Fibroblast of lung (primary cell): ENCODE data around the gene ZNF423. TPM values are rescaled to one million over a fixed set of nuclear protein-coding genes. Genes with fewer than 3 reads are reported as not detected.

Experiments used
- DNase-seq, 2 donors: peaks; one replicate each; pipeline versions ENCODE4 v3.0.0 to v3.0.0-alpha.2; 2010; ENCODE audit warnings: low read depth in 2 of 2
- H2AFZ ChIP-seq: 2 replicates; pipeline ENCODE4 v1.5.1; 2012; ENCODE audit warnings: low read length, control low read depth, inconsistent platforms
- H3K27ac ChIP-seq: 2 replicates; pipeline ENCODE4 v1.5.1; 2011; ENCODE audit warnings: low read length, control low read depth; ENCODE audit not compliant: insufficient read depth
- H3K27me3 ChIP-seq: 2 replicates; pipeline ENCODE4 v1.5.1; 2011; ENCODE audit warnings: mild to moderate bottlenecking, low read length; ENCODE audit not compliant: control insufficient read depth, insufficient read depth
- H3K36me3 ChIP-seq: 2 replicates; pipeline ENCODE4 v1.5.1; 2011; ENCODE audit warnings: low read length; ENCODE audit not compliant: control insufficient read depth, insufficient read depth
- H3K4me1 ChIP-seq: 2 replicates; pipeline ENCODE4 v1.5.1; 2011; ENCODE audit warnings: low read length; ENCODE audit not compliant: control insufficient read depth, insufficient read depth; ENCODE audit errors: extremely low read depth
- H3K4me2 ChIP-seq: 2 replicates; pipeline ENCODE4 v1.5.1; 2011; ENCODE audit warnings: low read length, control low read depth; ENCODE audit not compliant: insufficient read depth; ENCODE audit errors: extremely low read depth
- H3K4me3 ChIP-seq, 4 experiments: fragments of 200-600 bp in 1 of 4; sonication (generic) in 1 of 4; replicated peaks in 1 of 4; 2 replicates each; pipeline ENCODE4 v1.5.1; 2011 to 2016; ENCODE audit warnings: low read length in 4 of 4, low read depth in 3 of 4, mild to moderate bottlenecking in 3 of 4, control low read depth in 2 of 4, inconsistent platforms in 1 of 4, mixed read lengths in 1 of 4; ENCODE audit not compliant: insufficient read depth in 1 of 4; ENCODE audit errors: control extremely low read depth in 1 of 4
- H3K79me2 ChIP-seq: 2 replicates; pipeline ENCODE4 v1.5.1; 2012; ENCODE audit warnings: mild to moderate bottlenecking, low read length, inconsistent platforms; ENCODE audit not compliant: control insufficient read depth, insufficient read depth
- H3K9ac ChIP-seq: 2 replicates; pipeline ENCODE4 v1.5.1; 2011; ENCODE audit warnings: mild to moderate bottlenecking, low read length, control low read depth; ENCODE audit not compliant: insufficient read depth
- H3K9me3 ChIP-seq: 2 replicates; pipeline ENCODE4 v1.5.1; 2012; ENCODE audit warnings: low read depth, low read length; ENCODE audit not compliant: control insufficient read depth, insufficient read depth
- H4K20me1 ChIP-seq: 2 replicates; pipeline ENCODE4 v1.5.1; 2011; ENCODE audit warnings: low read length; ENCODE audit not compliant: control insufficient read depth, insufficient read depth; ENCODE audit errors: extremely low read depth
- CTCF ChIP-seq, 2 donors: IDR thresholded peaks in 1 of 2; conservative IDR thresholded peaks in 1 of 2; 1 replicate in 1 of 2; 2 replicates in 1 of 2; pipeline ENCODE4 v1.5.1; 2011 to 2012; ENCODE audit warnings: low read length in 2 of 2, control low read depth in 1 of 2, inconsistent platforms in 1 of 2, low read depth in 1 of 2, mild to moderate bottlenecking in 1 of 2
- EZH2 ChIP-seq: IDR thresholded peaks from 2 replicates; pipeline ENCODE4 v1.5.1; 2012; ENCODE audit warnings: low read length, control low read depth, mild to moderate bottlenecking; ENCODE audit errors: missing control alignments
- polyA plus RNA-seq, 2 donors: library from polyadenylated mRNA; depleted of rRNA in 1 of 2; stranded (reverse) in 1 of 2; unstranded in 1 of 2; fragments of >200 nt; gene quantifications; 2 replicates each; pipeline ENCODE4 v1.2.1, GENCODE V29; 2011 to 2012; ENCODE audit warnings: missing spikeins in 1 of 2
- total RNA-seq: library from RNA; depleted of rRNA; stranded (reverse); fragments of >200 nt; gene quantifications from 2 replicates; pipeline ENCODE4 v1.2.1, GENCODE V29; 2014

The ZNF423 gene
- total and polyA plus RNA-seq, 2 donors (not counting 1 experiment from before 2014, with no cell fraction given) = 0.07 to 0.17 TPM

DNA sequence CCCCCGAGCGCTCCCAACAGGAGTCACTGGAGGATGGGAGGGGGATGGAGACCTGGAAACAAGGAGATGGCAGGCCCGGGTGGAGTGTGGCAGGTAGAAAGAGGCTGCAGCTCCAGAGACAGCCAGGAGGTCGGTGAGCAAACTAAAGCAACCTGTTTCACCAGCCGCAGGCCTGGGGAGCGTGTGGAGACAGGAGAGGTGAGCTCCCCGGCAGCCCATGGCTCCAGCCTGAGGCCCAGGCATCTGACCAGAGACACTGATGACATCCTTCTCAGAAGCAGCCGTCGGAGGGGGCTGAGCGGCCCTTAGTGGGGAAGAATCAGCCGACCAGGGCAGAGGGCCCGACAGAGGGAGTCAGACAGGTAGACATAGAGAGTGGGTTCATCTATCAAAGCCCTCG is 165.1 kb downstream of the ZNF423 start:
- Histone ChIP-seq H3K4me3 (no peak overlapping the region), H3K9me3 (no peaks in the 10 kb centered on the region)

GRCh38 chr16:49688036-49688697 is 167.7 kb downstream of the ZNF423 start:
- Histone ChIP-seq H3K4me3 (no peak overlapping the region), H3K4me2 (no peak overlapping the region), H3K27ac (no peak overlapping the region), H3K79me2 (no peaks in the 10 kb centered on the region), H2AFZ (no peak overlapping the region), H3K27me3 (peaks cover 2% of the 10 kb centered on the region), H4K20me1 (no peaks in the 10 kb centered on the region), H3K4me1 (no peaks in the 10 kb centered on the region), H3K36me3 (no peaks in the 10 kb centered on the region), H3K9ac (no peak overlapping the region), H3K9me3 (no peaks in the 10 kb centered on the region)
- TF ChIP-seq EZH2 (no peak), CTCF (conservative IDR thresholded peaks at IDR 0.05 in 1 of 2, IDR thresholded peaks at IDR 0.05 in 1 of 2; ENCODE audit: low read depth in 1 of 2, low read length in 2 of 2) (no peak)
- no peak for DNase-seq

More for the DNA sequence above, 165.1 kb downstream of the ZNF423 start:
- Histone ChIP-seq H2AFZ (no peak overlapping the region), H3K9ac (no peak overlapping the region), H3K79me2 (no peaks in the 10 kb centered on the region), H3K27ac (no peak overlapping the region), H3K4me2 (no peak overlapping the region), H3K4me1 (no peaks in the 10 kb centered on the region), H3K27me3 (no peaks in the 10 kb centered on the region), H3K36me3 (no peaks in the 10 kb centered on the region), H4K20me1 (no peaks in the 10 kb centered on the region)
- no peak for TF ChIP-seq CTCF (conservative IDR thresholded peaks at IDR 0.05 in 1 of 2, IDR thresholded peaks at IDR 0.05 in 1 of 2; ENCODE audit: low read depth in 1 of 2, low read length in 2 of 2)
- TF ChIP-seq EZH2 = no peak
- no peak for DNase-seq

DNA sequence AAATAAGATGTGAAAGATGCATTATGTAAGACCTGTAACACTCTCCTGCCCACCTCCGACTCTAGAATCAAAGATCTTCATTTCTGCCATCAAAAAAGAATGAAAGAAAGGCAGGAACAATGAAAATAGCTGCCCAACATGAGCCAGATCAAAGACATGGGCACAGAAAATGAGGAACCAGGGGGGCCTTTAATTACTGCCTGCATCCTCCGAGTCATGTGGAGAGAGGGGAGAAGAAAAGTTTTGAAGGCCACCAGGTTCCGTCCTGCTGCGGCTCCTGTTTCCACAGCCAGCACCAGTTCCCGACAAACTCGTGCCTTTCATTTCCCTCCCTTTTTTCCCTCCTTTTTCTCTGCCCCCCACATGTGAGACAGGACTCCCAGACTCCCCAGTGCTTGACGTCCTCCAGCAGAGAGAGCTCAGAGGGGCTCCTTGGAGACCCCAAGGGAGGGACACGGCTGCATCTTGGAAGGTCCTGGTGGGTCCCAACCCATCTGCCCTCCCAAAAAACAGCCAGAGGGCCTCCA is 168.4 kb downstream of the ZNF423 start:
- H3K4me3 ChIP-seq = no peak overlapping the region
- no peak overlapping the region for H2AFZ ChIP-seq
- no peak overlapping the region for H3K4me2 ChIP-seq
- H3K79me2 ChIP-seq = no peaks in the 10 kb centered on the region
- DNase-seq = no peak
- peaks cover 2% of the 10 kb centered on the region for H3K27me3 ChIP-seq
- H3K9ac ChIP-seq = no peak overlapping the region
- H3K9me3 ChIP-seq = no peaks in the 10 kb centered on the region
- H3K36me3 ChIP-seq = no peaks in the 10 kb centered on the region
- no peak overlapping the region for H3K27ac ChIP-seq
- no peaks in the 10 kb centered on the region for H4K20me1 ChIP-seq
- TF ChIP-seq CTCF (conservative IDR thresholded peaks at IDR 0.05 in 1 of 2, IDR thresholded peaks at IDR 0.05 in 1 of 2; ENCODE audit: low read depth in 1 of 2, low read length in 2 of 2) (no peak), EZH2 (no peak)
- H3K4me1 ChIP-seq = no peaks in the 10 kb centered on the region
